Retinal pigment epithelial cell (primary cell): ENCODE data around the gene TK2.

Experiments
- DNase-seq: peaks from one replicate; pipeline ENCODE4 v3.0.0-alpha.2; 2010; ENCODE audit warnings: low read depth
- H3K4me3 ChIP-seq: 2 replicates; pipeline ENCODE4 v1.5.1; 2011; ENCODE audit warnings: mild to moderate bottlenecking, low read length, control low read depth, moderate library complexity
- CTCF ChIP-seq: conservative IDR thresholded peaks from 2 replicates; pipeline ENCODE4 v1.5.1; 2011; ENCODE audit warnings: low read depth, low read length, control low read depth, inconsistent platforms

Gene TK2

GRCh38 chr16:66458292-66458691 is 91.6 kb downstream of the TK2 start:
- no peak for DNase-seq
- H3K4me3 ChIP-seq = no peak overlapping the region
- TF ChIP-seq CTCF = no peak
